Measurements from ENCODE around the gene R3HDM1.
"Not testable (repeated sequence)": the region's sequence is repeated elsewhere in the genome, so short reads cannot be mapped to it uniquely, and the experiment has no call there.

R3HDM1 gene

DNA sequence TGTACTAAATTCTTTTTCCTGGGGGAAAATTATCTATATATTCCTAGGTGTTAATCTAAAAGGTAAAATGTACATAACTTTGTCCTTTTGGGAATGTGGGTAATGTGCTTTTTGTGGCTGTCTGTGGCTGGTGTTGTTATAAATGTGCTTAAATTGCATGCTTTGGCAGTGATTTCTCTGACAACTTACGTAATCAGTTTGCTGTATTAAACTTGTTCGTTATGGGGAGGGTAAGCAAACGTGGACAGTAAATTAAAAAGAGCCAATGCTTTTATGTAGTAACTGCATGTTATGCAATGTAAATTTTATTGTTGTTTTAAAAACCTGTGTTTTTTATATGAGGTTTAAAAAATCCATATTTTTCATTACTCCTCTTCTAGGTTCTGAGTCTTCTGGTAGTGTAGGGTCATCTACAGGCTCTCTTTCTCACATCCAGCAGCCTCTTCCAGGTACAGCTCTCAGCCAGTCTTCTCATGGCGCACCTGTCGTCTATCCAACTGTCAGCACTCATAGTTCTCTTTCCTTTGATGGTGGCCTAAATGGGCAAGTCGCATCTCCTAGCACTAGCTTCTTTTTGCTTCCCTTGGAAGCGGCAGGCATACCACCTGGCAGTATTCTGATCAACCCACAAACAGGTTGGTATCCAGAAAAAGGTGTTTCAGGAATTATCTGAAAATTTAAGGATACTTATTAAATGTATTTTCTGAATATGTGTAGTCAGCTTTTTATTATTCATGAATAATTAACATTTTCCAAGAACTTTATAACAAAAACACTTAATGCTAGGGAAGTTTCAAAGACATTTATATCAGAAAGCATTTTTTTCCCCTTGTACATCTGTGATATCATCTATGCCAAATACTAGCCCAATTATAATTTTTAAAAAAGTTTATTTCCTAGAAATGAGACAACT, 110.1 kb downstream of the R3HDM1 start:
- DNase-seq (ENCODE audit: low spot score): no peak

DNA sequence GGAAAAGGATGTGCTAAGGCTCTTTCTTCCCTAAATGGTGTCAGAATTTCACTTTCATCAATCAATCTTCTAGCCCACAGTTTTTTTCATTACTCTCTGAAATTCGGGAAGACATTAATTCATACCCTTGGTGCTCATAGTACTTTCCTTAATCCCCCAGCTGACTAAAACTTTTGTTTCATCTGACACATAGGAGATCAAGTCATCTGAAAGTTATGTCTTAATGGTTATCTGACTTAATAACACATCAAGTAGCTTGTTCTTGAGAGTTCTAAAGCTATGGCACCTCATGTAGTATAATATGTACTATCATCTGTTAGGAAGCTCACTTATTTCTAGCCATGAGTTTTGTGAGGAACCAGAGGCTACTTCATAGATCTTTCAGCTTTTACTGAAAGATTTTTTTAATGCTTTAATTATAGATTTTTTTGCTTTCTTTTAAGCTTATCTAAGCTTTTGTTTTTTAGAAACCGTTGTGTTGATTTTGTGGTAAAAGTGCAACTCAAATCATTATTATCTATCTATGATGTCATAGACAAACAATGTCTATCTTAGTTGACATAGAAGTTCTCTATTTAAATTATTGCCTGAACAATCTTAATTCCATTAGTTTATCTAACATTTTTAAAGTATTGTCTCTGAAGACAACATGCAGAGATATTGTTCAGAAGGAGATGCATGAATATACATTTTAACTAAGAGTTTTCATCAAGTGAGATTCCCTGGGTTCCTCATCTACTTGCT, 116.7 kb downstream of the R3HDM1 start:
- no peak for DNase-seq (ENCODE audit: low spot score)

DNA sequence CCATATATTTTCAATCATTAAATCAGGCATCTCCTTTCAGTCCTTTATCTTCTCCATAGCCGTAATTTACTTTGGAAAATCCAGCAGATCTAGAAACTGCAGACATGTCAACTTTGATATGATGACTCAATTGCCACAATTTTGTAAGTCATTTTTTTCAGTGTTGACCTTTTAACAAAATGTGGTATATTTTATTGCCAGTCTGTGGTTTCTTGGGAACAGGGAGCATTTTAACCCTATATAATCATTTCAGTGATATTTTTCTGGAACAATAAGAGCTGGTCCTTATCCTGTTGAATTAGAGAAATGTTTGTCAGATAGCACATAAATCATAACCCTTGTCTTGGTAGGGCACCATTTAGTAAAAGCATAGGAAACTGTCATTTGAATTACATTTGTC, 119.4 kb downstream of the R3HDM1 start:
- DNase-seq (ENCODE audit: low spot score): no peak

DNA sequence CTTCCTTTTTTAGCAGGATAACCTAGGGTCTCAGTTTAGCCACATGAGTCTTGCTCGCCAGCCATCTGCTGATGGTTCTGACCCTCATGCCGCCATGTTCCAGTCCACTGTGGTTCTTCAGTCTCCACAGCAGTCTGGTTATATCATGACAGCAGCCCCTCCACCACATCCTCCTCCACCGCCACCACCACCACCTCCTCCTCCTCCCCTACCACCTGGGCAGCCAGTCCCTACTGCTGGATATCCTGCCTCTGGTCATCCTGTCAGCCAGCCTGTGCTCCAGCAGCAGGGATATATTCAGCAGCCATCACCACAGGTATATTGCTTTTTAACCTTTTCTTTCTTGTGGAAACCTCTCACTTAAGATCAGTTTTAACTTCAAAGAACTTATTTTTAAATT, 120.4 kb downstream of the R3HDM1 start:
- DNase-seq (ENCODE audit: low spot score): no peak

DNA sequence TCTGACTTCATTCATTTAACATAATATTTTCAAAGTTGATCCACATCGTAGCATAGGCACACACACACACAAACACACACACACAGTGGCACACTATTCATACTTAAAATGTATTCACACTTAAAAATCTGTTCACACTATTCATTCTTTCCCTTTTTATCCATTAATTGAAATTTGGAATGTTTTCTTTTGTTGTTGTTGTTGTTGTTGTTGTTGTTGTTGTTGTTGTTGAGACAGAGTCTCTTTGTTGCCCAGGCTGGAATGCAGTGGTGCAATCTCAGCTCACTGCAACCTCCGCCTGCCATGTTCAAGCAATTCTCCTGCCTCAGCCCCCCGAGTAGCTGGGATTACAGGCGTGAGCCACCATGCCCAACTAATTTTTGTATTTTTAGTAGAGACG, 123.0 kb downstream of the R3HDM1 start:
- DNase-seq (ENCODE audit: low spot score): not testable (repeated sequence)

DNA sequence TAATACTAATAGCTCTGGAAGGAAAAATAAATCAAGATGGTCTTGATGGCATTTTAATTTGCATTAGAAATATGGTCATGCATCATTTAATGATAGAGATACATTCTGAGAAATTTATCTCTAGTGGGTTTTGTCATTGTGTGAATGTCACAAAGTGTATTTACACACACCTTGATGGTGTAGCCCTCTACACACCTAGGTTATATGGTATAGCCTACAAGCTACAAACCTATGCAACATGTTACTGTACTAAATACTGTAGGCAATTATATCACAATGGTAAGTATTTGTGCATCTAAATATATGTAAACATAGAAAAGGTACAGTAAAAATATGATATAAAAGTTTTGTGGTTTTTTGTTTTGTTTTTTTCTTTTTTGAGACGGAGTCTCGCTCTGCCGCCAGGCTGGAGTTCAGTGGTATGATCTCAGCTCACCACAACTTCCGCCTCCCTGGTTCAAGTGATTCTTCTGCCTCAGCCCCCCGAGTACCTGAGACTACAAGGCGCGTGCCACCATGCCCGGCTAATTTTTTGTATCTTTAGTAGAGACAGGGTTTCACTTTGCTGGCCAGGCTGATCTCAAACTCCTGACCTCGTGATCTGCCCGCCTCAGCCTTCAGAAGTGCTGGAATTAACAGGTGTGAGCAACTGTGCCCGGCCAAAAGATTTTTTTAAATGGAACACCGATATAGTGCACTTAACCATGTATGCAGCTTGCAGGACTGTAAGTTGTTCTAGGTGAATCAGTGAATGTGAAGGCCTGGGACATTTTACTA, 126.7 kb downstream of the R3HDM1 start:
- no peak for DNase-seq (ENCODE audit: low spot score)

DNA sequence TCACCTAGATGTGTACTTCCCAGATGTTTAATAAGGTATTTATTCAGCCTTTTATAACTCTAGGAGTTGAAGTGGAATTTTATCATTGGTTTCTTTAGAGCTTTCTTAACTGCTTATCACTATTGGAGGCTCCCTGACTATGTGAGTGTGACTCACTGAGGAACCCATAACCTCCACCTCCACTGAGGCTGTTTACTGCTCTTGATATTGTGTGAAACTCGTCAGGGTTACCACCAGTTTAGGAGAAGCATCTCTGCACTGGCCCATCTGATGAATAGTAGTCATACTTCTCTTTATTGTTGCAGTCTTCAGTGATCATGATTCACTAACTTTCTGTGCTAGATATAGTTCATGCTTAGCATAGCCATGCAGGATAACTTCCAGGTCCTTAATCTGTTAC, 130.8 kb downstream of the R3HDM1 start:
- no peak for DNase-seq (ENCODE audit: low spot score)

DNA sequence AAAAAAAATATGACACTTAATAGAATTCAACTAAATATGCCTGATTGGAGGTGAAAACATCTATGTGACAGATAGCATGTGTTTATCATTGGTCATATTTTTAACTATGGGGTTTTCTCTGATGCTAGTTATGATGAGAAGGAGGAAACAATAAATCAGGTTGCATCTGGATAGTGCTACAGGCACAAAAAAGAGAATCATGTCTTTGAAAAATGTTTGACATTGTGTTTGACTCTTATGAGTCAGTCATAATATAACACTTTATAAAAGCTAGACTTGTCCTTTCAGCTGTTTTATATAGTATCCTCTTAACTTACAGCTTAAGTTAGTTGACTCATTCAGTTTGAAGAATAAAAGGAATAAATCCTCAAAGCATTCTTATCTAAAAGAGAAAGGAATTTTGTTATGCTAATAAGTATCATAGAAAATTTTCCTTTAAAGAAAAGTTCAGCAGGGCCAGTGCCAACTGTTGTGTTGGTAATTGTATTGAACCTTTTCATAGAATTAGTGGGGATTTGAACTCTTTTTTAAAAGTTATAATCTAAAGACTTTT, 131.9 kb downstream of the R3HDM1 start:
- DNase-seq (ENCODE audit: low spot score): no peak

DNA sequence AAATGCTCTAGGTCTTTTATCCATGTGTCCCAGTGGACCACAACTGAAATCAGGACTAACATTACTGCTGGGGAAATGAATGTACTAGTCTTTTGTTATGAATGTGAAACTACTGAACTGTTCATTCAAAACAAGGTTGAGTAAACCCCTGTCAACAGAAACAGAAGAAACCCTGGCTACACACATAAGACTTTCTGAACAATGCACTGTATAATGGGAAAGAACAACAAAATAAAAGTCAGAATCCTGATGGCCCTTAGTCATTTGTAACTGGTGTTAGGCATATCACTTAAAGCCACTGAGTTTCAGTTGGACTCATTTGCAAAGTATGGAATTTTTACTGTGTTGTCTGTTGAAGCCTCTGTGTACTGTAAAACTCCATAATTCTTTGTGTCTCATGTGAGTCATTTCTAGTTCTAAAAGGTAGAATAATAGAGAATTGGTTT, 133.4 kb downstream of the R3HDM1 start:
- no peak for DNase-seq (ENCODE audit: low spot score)

DNA sequence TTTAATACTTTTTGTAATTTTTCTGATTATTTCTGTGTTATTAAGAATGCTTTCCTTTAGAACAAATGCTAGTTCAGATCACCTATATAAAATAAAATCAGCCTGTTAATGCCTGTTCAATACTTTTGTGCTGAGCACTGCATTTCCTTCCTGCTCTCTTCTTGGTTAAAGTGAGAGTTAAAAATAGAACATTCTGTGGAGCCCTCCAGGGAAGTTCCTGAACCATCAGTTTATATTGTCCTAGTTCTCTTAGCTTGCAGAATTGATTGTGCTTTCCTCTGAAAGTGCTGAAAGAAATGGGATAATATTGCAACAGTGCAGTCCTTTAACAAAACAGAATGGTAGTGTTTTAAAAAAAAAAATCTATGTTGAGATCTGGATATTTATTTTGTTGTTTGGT, 135.8 kb downstream of the R3HDM1 start:
- no peak for DNase-seq (ENCODE audit: low spot score)

DNA sequence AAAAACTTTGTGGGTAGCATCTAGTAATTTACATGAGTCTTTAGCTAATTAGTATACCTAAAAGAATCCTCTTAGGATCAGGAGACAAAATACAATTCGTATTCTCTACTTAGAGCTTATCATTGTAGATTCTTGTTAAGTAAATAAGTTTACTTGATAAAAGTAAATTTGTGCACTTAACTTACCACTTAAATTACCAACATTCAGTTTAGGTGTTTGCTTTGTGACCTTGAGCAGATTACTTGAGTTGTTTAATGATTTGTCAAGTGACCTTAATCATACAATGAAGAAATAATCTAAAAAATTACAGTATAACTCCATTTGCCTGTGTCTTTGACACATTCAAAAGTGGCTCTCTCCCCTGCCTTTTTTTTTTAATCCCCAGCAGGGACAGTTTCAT, 143.2 kb downstream of the R3HDM1 start:
- DNase-seq (ENCODE audit: low spot score): no peak

DNA sequence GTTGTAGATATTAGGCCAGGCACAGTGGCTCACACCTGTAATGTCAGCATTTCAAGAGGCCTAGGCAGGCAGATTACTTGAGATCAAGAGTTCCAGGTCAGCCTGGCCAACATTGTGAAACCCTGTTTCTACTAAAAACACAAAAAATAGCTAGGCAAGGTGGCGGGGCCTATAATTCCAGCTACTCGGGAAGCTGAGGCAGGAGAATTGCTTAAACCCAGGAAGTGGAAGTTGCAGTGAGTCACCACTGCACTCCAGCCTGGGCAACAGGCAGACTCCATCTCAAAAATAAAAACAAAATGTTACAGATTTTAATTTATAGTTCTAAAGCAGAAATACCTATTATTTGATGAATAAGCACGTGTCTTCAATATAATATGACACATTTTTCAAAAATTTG, 144.7 kb downstream of the R3HDM1 start:
- no peak for DNase-seq (ENCODE audit: low spot score)

DNA sequence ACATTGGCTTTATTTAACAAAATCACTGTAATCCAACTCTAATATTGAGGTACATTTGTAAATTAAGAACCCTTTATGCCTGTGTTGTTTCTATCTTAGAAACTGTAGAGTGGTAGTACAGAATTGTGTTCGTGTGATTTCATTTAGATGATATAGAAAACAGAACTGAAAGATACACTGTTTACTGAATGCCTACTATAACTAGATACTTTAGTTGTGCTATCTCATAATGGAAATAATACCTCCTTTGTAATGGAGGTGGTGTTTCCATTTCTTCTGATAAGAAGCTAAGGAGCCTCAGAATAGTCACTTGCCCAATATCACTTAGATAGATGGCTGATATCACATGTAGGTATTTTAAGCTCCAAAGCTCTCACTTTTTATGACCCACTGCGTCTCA, 147.8 kb downstream of the R3HDM1 start:
- DNase-seq (ENCODE audit: low spot score): no peak

DNA sequence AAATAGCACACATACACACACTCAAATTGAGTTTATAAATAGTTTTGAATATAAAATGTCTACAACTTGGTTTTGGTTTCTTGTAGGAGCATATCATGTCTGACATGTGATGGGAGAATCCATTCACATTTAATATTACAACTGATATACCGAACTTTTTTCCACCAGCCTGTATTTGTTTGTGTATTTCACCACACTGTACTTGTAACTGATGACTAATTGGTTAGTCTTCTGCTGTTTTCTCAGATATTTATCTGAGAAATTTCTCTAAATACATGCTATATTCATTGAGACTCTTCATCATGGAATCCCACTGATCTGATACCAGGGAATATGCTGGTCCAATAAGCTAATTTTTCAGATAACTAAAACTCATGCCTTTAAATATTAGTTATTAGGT, 154.1 kb downstream of the R3HDM1 start:
- no peak for DNase-seq (ENCODE audit: low spot score)

DNA sequence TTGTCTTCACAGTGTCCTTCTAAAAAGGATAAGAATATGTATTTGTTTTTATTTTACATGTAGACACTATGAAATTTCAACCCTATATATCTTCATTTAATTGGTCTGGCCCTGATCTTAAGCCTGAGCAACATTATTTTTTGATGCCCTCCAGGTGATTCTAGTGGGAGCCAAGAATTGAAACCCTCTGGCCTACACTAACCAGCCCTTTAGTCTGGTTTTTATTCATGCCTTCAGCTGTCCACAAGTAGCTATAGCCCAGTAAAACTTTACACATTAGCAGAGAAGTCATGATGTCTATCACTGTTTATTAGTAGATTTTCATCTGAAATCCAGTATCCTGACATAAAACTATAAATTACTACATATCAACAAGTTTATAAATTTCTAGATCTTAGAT, 157.7 kb downstream of the R3HDM1 start:
- DNase-seq (ENCODE audit: low spot score): no peak

DNA sequence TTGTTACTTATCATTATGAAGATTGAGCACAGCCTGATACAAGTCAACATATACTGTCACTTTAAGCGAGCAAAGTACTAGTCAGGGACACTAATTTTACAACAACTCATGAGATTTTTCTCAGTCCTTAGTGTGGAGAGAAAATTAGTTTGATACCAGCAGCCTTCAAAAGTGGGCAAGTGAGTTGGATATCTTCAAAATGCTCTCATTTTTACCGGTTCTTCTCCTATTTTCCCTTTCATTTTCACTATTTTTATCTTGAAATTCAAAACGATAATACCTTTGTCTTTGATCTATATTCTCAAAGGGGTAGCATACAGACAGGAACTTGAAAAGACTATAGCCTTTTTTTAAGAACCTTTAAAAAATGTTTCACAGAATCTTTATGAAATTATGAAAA, 158.4 kb downstream of the R3HDM1 start:
- no peak for DNase-seq (ENCODE audit: low spot score)

DNA sequence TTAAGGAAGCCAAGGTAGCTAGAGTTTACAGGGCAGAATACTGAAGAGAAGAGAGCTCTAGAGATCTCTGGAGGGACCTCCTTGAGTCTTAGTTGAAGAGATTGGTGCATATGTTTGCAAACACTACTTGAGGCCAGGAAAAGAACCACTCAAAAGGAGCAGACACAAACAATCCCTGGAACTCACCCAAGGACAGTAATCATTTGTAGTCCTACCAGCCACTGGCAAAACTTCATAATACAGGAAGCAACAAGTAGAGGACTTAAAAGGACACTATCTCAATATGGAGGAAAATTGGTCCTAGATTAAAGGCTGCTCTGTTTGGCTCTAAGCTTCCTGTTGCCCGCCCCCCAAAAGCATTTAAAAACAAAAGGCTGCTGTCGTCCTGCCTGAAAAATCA, 163.4 kb downstream of the R3HDM1 start:
- no peak for DNase-seq (ENCODE audit: low spot score)

DNA sequence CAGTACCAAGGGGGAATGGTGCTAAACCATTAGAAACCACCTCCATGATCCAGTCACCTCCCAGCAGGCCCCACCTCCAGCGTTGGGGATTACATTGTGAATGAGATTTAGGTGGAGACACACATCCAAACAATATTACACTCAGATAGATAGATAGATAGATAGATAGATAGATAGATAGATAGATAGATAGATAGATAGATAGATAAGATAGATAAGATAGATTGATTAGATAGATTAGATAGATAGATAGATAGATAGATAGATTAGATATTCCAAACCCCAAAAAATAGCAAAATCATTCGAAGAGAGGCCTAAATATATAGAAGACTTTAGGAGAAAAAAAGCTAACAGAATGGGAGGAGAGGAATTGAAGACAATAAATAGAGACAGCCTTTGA, 167.6 kb downstream of the R3HDM1 start:
- DNase-seq (ENCODE audit: low spot score): no peak

DNA sequence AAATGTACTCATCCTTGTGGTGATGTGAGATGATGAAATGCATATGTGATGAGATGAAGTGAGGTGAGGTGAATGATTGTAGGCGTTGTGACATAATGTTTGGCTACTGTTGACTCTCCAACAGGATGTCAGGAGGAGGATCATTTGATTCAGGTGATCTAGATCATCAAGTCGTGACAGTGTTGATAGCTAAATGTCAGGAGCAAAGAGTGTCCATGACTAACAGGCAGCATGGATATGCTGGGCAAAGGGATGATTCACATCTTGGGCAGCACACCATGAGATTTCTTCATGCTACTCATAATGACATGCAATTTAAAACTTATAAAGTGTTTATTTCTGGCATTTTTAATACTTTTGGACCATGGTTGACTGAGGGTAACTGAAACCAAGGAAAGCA, 170.2 kb downstream of the R3HDM1 start:
- DNase-seq (ENCODE audit: low spot score): no peak

DNA sequence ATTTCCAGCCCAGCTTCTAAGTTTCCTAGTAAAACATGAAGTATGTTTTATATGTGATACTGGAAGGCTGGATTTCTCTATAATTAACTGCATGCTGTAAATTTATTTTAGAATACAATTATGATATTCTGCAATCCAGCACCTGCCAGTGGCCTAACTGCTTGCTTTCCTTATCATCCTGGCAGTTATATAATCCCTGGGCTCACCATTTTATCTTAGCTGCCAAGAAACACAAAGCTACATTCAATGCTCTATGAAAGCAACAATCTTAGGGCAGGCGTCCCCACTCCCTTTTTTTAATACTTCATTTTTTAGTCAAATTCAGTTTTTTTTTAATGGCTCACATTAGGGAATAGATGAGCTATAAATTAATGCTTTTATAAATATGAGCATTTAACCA, 172.0 kb downstream of the R3HDM1 start:
- no peak for DNase-seq (ENCODE audit: low spot score)

DNA sequence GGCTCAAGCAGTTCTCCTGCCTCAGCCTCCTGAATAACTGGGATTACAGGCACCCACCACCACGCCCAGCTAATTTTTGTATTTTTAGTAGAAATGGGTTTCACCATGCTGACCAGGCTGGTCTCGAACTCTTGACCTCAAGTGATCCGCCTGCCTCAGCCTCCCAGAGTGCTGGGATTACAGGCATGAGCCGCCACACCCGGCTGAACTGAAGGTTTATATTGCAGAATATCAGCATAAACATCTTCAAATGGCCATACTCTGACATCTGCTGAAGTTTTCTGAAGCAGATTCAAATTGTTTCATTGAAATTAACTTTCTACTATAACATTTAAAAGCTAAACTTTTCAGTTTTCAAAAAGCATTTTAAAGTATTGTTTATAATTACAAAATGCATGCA, 172.8 kb downstream of the R3HDM1 start:
- DNase-seq (ENCODE audit: low spot score): not testable (repeated sequence)

DNA sequence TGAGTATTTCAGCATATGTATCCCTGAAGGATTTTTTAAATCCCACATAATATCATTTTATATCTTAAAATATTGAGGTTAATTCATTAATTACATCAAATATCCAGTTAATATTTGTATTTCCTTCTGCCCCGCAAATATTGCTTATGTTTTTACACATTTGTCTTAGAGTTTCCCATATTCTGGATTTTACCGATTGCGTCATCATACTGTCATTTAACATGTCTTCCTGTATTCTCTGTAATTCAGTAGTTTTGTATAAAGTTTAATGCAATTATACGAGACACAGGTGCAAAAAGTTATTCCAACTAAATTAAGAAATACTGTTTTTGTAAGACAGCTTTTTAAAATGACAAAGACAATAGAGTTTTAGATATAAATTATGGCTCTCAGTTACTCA, 176.9 kb downstream of the R3HDM1 start:
- no peak for DNase-seq (ENCODE audit: low spot score)

All from hematopoietic multipotent progenitor cell treated with erythropoietin and hydrocortisone succinate and interleukin-3 and kit ligand, for 15 days (in vitro differentiated cells).